Type B pancreatic cell (in vitro differentiated cells): ENCODE measurements around the gene REV3L. TPM values are rescaled to one million over a fixed set of nuclear protein-coding genes. Genes with fewer than 3 reads are reported as not detected.
"Not testable (repeated sequence)": the region's sequence is repeated elsewhere in the genome, so short reads cannot be mapped to it uniquely, and the experiment has no call there.

Experiments used
- DNase-seq: peaks from one replicate; pipeline ENCODE4 v3.0.0; 2021; ENCODE audit warnings: mixed read lengths; ENCODE audit not compliant: unreplicated experiment; ENCODE audit errors: extremely low spot score
- H3K27ac Mint-ChIP-seq: 2 replicates; pipeline ENCODE4 v1.8.0; 2021; ENCODE audit warnings: mild to moderate bottlenecking, mixed read lengths
- H3K27me3 Mint-ChIP-seq: 2 replicates; pipeline ENCODE4 v1.8.0; 2021; ENCODE audit warnings: mixed read lengths
- H3K36me3 Mint-ChIP-seq: 2 replicates; pipeline ENCODE4 v1.8.0; 2021; ENCODE audit warnings: mixed read lengths
- H3K4me1 Mint-ChIP-seq: one replicate; pipeline ENCODE4 v1.8.0; 2021; ENCODE audit warnings: mixed read lengths; ENCODE audit not compliant: unreplicated experiment
- H3K4me3 Mint-ChIP-seq: 2 replicates; pipeline ENCODE4 v1.8.0; 2021; ENCODE audit warnings: mild to moderate bottlenecking, mixed read lengths
- H3K9me3 Mint-ChIP-seq: 2 replicates; pipeline ENCODE4 v1.8.0; 2021; ENCODE audit warnings: mixed read lengths
- total RNA-seq: library from RNA; stranded (reverse); gene quantifications from 2 replicates; pipeline ENCODE4 v1.2.1, GENCODE V29; 2021; ENCODE audit warnings: low replicate concordance
- TF ChIP-seq, protein P1 (sequence below): fragments of 200-600 bp; sonication (generic); conservative IDR thresholded peaks from 2 replicates; pipeline ENCODE4 v1.5.0; 2021; ENCODE audit warnings: antibody characterized with exemption, mild to moderate bottlenecking

REV3L gene
- total RNA-seq, 1 donor from 2014 or later: 34.4 TPM

DNA sequence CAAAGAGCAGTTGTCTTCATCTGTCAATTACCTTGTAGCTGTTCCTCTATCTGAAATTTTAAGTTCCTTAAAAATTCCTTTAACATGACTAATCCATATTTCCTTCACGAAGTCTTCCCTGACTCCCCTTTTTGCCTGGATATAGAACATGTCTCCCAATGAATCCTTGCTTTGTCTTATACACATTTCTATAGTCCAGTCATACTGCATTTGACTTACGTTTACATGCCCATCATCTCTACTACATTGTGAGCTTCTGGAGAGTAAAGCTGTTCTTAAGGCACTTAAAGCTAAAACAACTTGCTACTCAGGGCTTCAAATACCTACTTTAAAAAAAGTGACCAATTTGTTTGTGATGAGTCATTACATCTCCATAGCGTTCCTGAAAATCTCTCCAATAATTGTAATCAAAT is 4.9 kb downstream of the REV3L start:
- TF ChIP-seq, protein P1, sequence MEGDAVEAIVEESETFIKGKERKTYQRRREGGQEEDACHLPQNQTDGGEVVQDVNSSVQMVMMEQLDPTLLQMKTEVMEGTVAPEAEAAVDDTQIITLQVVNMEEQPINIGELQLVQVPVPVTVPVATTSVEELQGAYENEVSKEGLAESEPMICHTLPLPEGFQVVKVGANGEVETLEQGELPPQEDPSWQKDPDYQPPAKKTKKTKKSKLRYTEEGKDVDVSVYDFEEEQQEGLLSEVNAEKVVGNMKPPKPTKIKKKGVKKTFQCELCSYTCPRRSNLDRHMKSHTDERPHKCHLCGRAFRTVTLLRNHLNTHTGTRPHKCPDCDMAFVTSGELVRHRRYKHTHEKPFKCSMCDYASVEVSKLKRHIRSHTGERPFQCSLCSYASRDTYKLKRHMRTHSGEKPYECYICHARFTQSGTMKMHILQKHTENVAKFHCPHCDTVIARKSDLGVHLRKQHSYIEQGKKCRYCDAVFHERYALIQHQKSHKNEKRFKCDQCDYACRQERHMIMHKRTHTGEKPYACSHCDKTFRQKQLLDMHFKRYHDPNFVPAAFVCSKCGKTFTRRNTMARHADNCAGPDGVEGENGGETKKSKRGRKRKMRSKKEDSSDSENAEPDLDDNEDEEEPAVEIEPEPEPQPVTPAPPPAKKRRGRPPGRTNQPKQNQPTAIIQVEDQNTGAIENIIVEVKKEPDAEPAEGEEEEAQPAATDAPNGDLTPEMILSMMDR: no peak
- Mint-ChIP-seq H3K27ac (no peak overlapping the region), H3K27me3 (no peaks in the 10 kb centered on the region), H3K4me1 (peaks cover 33% of the 10 kb centered on the region), H3K4me3 (no peak overlapping the region), H3K36me3 (peaks cover 3% of the 10 kb centered on the region), H3K9me3 (no peaks in the 10 kb centered on the region)
- DNase-seq: no peak

DNA sequence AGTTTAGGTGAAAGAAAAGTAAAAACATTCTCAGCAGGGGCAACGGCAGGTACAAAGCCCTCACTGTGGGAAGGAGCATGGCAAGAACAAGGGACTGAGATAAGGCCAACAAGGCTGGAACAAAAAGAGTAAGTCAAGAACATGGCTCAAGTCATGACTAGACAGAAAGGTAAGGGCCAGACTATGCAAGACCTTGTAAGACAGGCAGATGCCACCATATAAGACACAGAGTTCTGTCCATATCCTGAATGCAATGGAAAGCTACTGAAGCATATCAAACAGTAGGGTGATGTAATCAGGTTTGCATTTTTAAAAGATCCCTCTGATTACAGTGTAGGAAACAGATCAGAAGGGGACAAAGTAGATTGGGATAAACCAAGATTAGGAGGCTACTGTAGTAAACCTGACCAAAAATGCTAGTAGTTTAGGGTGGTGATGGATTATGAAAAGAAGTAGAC is 5.5 kb downstream of the REV3L start:
- Mint-ChIP-seq H3K27me3 (no peaks in the 10 kb centered on the region), H3K27ac (peak overlapping the region; percentile 12), H3K4me3 (peak overlapping the region; percentile 53), H3K36me3 (peaks cover 3% of the 10 kb centered on the region), H3K9me3 (no peaks in the 10 kb centered on the region), H3K4me1 (peaks cover 37% of the 10 kb centered on the region)
- no peak for DNase-seq
- TF ChIP-seq, protein P1: no peak

DNA sequence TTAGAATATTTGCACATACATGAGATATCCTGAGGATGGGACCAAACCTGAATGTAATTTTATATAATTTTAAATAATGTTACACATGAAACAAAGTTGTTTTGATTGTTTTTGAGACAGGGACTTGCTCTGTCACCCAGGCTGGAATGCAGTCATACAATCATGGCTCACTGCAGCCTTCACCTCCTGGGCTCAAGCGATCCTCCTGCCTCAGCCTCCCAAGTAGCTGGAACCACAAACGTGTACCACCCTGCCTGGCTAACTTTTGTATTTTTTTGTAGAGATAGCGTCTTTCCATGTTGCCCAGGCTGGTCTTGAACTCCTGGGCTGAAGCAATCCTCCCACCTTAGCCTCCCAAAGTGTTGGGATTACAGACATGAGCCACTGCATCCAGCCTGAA is 7.0 kb downstream of the REV3L start:
- H3K36me3 Mint-ChIP-seq, H3K9me3 Mint-ChIP-seq, H3K27ac Mint-ChIP-seq, H3K4me3 Mint-ChIP-seq, DNase-seq, H3K27me3 Mint-ChIP-seq: not testable (repeated sequence)
- peaks cover 41% of the 10 kb centered on the region for H3K4me1 Mint-ChIP-seq

DNA sequence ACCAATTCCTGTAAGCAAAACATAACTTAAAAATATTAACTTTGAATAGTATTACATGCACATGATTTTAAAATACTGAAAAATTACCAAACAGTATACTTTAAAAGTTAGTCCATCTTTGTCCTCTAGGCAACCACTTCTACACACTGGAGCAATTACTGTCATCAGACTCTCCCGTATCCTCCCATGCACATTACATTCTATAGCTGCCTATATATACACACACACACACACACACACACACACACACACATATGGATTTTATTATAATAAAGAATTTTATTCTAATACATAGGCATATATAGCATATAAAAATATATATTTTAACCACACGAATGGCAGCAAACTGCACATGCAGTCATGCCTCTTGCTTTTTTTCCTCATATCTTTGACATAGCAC is 8.2 kb downstream of the REV3L start:
- H3K4me1 Mint-ChIP-seq: peaks cover 39% of the 10 kb centered on the region
- H3K27me3 Mint-ChIP-seq: no peaks in the 10 kb centered on the region
- no peak for DNase-seq
- TF ChIP-seq, protein P1: no peak
- H3K36me3 Mint-ChIP-seq: peaks cover 12% of the 10 kb centered on the region
- no peak overlapping the region for H3K4me3 Mint-ChIP-seq
- H3K9me3 Mint-ChIP-seq: no peaks in the 10 kb centered on the region
- no peak overlapping the region for H3K27ac Mint-ChIP-seq

DNA sequence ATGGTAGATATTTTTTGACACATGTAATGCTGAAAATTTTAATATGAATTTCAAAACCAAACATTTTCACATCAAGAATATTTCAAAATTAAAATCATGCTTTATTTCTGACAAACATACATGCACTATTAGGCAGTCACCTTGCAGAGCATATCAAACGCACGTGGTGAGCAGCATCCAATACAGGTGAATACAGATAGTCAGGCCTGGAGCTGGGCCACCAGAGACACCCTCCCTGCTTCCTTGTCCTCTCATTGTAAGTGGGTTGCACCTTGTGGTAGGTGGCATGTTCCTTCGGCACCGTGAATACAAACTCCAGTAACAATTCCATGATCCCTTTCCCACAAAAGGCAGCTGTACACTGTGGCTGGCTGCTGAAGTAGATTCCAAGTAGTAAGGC is 8.9 kb downstream of the REV3L start:
- Mint-ChIP-seq H3K4me3 (no peak overlapping the region), H3K27me3 (no peaks in the 10 kb centered on the region), H3K27ac (no peak overlapping the region), H3K4me1 (peaks cover 45% of the 10 kb centered on the region), H3K36me3 (peaks cover 18% of the 10 kb centered on the region), H3K9me3 (no peaks in the 10 kb centered on the region)
- DNase-seq: no peak
- TF ChIP-seq, protein P1: no peak

DNA sequence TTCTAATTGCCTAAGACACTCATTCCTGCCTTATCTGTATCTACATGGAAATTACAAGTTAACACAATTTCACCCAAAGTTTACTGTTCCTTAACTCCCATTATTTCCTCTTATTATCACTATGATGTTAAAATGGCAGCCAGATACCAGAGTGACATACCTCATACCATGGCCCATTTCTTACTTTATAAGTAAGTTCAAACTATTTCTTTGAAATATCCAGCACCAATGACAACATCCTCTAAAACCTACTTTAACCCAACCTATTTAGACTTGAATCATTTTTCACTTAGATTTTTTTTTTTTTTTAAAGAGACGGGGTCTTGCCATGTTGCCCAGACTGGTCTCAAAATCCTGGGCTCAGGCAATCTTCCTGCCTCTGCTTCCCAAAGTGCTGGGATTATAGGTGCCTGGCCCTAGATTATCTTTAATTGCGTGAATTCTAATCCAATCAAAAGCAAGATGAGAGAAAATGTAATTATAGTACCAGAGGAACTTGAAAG is 10.0 kb downstream of the REV3L start:
- peak overlapping the region; percentile 8 for H3K27ac Mint-ChIP-seq
- H3K4me1 Mint-ChIP-seq: peaks cover 46% of the 10 kb centered on the region
- H3K9me3 Mint-ChIP-seq: no peaks in the 10 kb centered on the region
- DNase-seq: no peak
- no peak overlapping the region for H3K4me3 Mint-ChIP-seq
- TF ChIP-seq, protein P1: no peak
- H3K27me3 Mint-ChIP-seq: no peaks in the 10 kb centered on the region
- peaks cover 26% of the 10 kb centered on the region for H3K36me3 Mint-ChIP-seq
